Neuronal stem cell (in vitro differentiated cells): Measurements from ENCODE around the gene HKDC1.
A peak's percentile ranks its signal among the peaks of the same experiment; 100 is the strongest.

Experiments
- DNase-seq: peaks from one replicate; pipeline ENCODE4 v3.0.0-alpha.2; 2013; ENCODE audit warnings: low spot score
- H2AFZ ChIP-seq: one replicate; pipeline ENCODE4 v1.6.1; 2013; ENCODE audit warnings: mild to moderate bottlenecking, low read length, inconsistent platforms
- H2AK5ac ChIP-seq: 2 replicates; pipeline ENCODE4 v1.6.1; 2013; ENCODE audit warnings: low read depth, mild to moderate bottlenecking, inconsistent platforms, low read length, moderate library complexity, mixed read lengths
- H2BK120ac ChIP-seq: 2 replicates; pipeline ENCODE4 v1.6.1; 2013; ENCODE audit warnings: low read depth, mild to moderate bottlenecking, inconsistent platforms, low read length, moderate library complexity, mixed read lengths
- H2BK12ac ChIP-seq: one replicate; pipeline ENCODE4 v1.6.1; 2013; ENCODE audit warnings: low read length, inconsistent platforms
- H2BK15ac ChIP-seq: 2 replicates; pipeline ENCODE4 v1.6.1; 2013; ENCODE audit warnings: mild to moderate bottlenecking, low read length, inconsistent platforms, mixed read lengths
- H2BK5ac ChIP-seq: one replicate; pipeline ENCODE4 v1.6.1; 2013; ENCODE audit warnings: inconsistent platforms, mild to moderate bottlenecking, low read length, moderate library complexity
- H3K14ac ChIP-seq: one replicate; pipeline ENCODE4 v1.6.1; 2013; ENCODE audit warnings: low read length, inconsistent platforms
- H3K18ac ChIP-seq: 2 replicates; pipeline ENCODE4 v1.6.1; 2013; ENCODE audit warnings: low read length, inconsistent platforms
- H3K23ac ChIP-seq: 2 replicates; pipeline ENCODE4 v1.6.1; 2013; ENCODE audit warnings: low read depth, mild to moderate bottlenecking, mixed read lengths, low read length, inconsistent platforms; ENCODE audit not compliant: poor library complexity
- H3K27ac ChIP-seq: replicated peaks from 3 replicates; pipeline ENCODE4 v1.5.1; 2013; ENCODE audit warnings: low read length, inconsistent platforms
- H3K27me3 ChIP-seq, 3 experiments: 2 replicates each; pipeline ENCODE4 v1.6.1; 2013; ENCODE audit warnings: low read length in 3 of 3, mild to moderate bottlenecking in 2 of 3, inconsistent platforms in 1 of 3, low read depth in 1 of 3, mixed read lengths in 1 of 3, moderate library complexity in 1 of 3; ENCODE audit not compliant: control insufficient read depth in 3 of 3, insufficient read depth in 3 of 3
- H3K36me3 ChIP-seq, 2 donors: replicated peaks in 1 of 2; 2 replicates each; pipeline ENCODE4 v1.6.1; 2013; ENCODE audit warnings: low read length in 2 of 2; ENCODE audit not compliant: control insufficient read depth in 2 of 2, insufficient read depth in 2 of 2
- H3K4ac ChIP-seq: 2 replicates; pipeline ENCODE4 v1.6.1; 2013; ENCODE audit warnings: inconsistent platforms, mild to moderate bottlenecking, low read length, moderate library complexity
- H3K4me1 ChIP-seq, 2 donors: 1 replicate in 1 of 2; 2 replicates in 1 of 2; pipeline ENCODE4 v1.6.1; 2013; ENCODE audit warnings: low read length in 2 of 2, low read depth in 1 of 2; ENCODE audit not compliant: control insufficient read depth in 2 of 2, insufficient read depth in 1 of 2
- H3K4me2 ChIP-seq: one replicate; pipeline ENCODE4 v1.6.1; 2013; ENCODE audit warnings: mild to moderate bottlenecking, low read length, inconsistent platforms; ENCODE audit not compliant: insufficient read depth, poor library complexity, severe bottlenecking
- H3K4me3 ChIP-seq, 2 donors: 2 replicates each; pipeline ENCODE4 v1.5.1; 2013; ENCODE audit warnings: low read length in 2 of 2, mild to moderate bottlenecking in 2 of 2, inconsistent platforms in 1 of 2, moderate library complexity in 1 of 2
- H3K79me1 ChIP-seq: one replicate; pipeline ENCODE4 v1.6.1; 2013; ENCODE audit warnings: low read depth, mild to moderate bottlenecking, inconsistent platforms, low read length, moderate library complexity
- H3K9ac ChIP-seq: one replicate; pipeline ENCODE4 v1.6.1; 2013; ENCODE audit warnings: mild to moderate bottlenecking, low read depth, low read length, inconsistent platforms; ENCODE audit not compliant: poor library complexity
- H3K9me3 ChIP-seq, 2 donors: replicated peaks in 1 of 2; 2 replicates each; pipeline versions ENCODE3 to v1.6.1; 2013; ENCODE audit warnings: low read length in 2 of 2, mild to moderate bottlenecking in 2 of 2, inconsistent platforms in 1 of 2, low read depth in 1 of 2, mixed read lengths in 1 of 2, moderate library complexity in 1 of 2; ENCODE audit not compliant: control insufficient read depth in 2 of 2, insufficient read depth in 1 of 2
- H4K8ac ChIP-seq: one replicate; pipeline ENCODE4 v1.6.1; 2013; ENCODE audit warnings: low read depth, mild to moderate bottlenecking, inconsistent platforms, low read length, moderate library complexity
- H4K91ac ChIP-seq: one replicate; pipeline ENCODE4 v1.6.1; 2013; ENCODE audit warnings: low read length, low read depth, mild to moderate bottlenecking, inconsistent platforms; ENCODE audit not compliant: poor library complexity
- WGBS, 2 donors: extraction: QIAGEN DNeasy Blood & Tissue Kit; methylation state at CpG; one replicate each; pipeline ENCODE4 v1.1.7; 2013; ENCODE audit warnings: missing lambda C conversion rate in 2 of 2, mixed read lengths in 1 of 2; ENCODE audit not compliant: insufficient read length in 2 of 2, insufficient replicate concordance in 1 of 2; ENCODE audit errors: extremely low coverage in 2 of 2; 5-methylcytosine and 5-hydroxymethylcytosine counted together

The HKDC1 gene

GRCh38 chr10:69276503-69276902, 56.4 kb downstream of the HKDC1 start:
- Histone ChIP-seq H3K4me3 (no peak overlapping the region), H3K79me1 (no peaks in the 10 kb centered on the region), H2BK120ac (no peak overlapping the region), H3K9me3 (peaks cover 0 to 3% of the 10 kb centered on the region in 2 donors), H3K4me2 (no peak overlapping the region), H3K27me3 (peaks cover 0 to 22% (median 0%) of the 10 kb centered on the region in 3 experiments), H4K91ac (no peak overlapping the region), H3K4me1 (peaks cover 4 to 10% of the 10 kb centered on the region in 2 donors), H3K23ac (no peak overlapping the region), H3K27ac (no peak overlapping the region), H3K36me3 (no peaks in the 10 kb centered on the region), H2AFZ (no peak overlapping the region), H4K8ac (no peak overlapping the region), H3K14ac (no peak overlapping the region), H3K4ac (no peak overlapping the region), H2BK12ac (no peak overlapping the region), H3K9ac (no peak overlapping the region), H2BK15ac (no peak overlapping the region), H2BK5ac (no peak overlapping the region), H2AK5ac (no peak overlapping the region), H3K18ac (no peak overlapping the region)
- DNase-seq = no peak
- no CpG with 5 or more reads among the region's 6 CpGs for WGBS, 2 donors

DNA sequence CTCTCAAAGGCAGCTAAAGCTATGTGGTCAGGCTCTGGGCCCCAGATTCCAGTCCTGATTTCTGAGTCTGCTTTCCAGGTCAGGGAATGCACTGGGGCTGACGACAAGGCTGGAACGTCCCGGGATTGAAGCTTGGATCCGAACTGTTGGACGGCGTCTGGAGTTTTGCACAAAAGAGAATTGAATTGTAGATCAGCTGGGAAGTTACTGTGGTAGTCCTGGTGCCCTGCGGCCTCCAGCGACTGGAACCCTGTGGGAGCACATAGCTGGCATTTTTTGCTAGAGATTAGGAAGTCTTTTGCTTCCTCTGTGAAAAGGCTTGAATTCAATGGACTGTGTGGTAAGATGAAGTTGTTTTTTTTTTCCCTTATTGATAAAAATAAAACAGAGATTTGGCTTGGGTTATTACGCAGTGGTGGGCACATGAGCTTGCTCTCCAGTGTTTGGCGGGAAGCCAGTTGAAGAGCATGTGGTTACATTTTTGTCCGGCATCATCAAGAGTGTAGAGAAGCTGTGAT, 58.4 kb downstream of the HKDC1 start, which contains the start of gene HK1:
Gene HK1, plus strand, starts transcription at position 51 of the 518 bp plus-strand sequence.
- Histone ChIP-seq H3K9me3 (peaks cover 0 to 10% of the 10 kb centered on the region in 2 donors), H3K4me1 (peaks cover 4 to 10% of the 10 kb centered on the region in 2 donors), H4K91ac (no peak within 1 kb of the TSS), H2BK5ac (no peak within 1 kb of the TSS), H2BK120ac (no peak within 1 kb of the TSS), H3K4me2 (no peak within 1 kb of the TSS), H3K36me3 (no peaks in the 10 kb centered on the region), H3K14ac (no peak within 1 kb of the TSS), H3K23ac (no peak within 1 kb of the TSS), H3K18ac (no peak within 1 kb of the TSS), H3K4ac (no peak within 1 kb of the TSS), H3K4me3 (no peak within 1 kb of the TSS), H2AK5ac (no peak within 1 kb of the TSS), H4K8ac (no peak within 1 kb of the TSS), H3K27ac (peak within 1 kb of the TSS; percentile 41), H3K79me1 (no peaks in the 10 kb centered on the region), H3K9ac (no peak within 1 kb of the TSS), H2BK15ac (no peak within 1 kb of the TSS), H2AFZ (no peak within 1 kb of the TSS), H2BK12ac (no peak within 1 kb of the TSS), H3K27me3 (peaks cover 0 to 31% (median 0%) of the 10 kb centered on the region in 3 experiments)
- peak; percentile 17 for DNase-seq
- no CpG with 5 or more reads among the region's 11 CpGs for WGBS, 2 donors

DNA sequence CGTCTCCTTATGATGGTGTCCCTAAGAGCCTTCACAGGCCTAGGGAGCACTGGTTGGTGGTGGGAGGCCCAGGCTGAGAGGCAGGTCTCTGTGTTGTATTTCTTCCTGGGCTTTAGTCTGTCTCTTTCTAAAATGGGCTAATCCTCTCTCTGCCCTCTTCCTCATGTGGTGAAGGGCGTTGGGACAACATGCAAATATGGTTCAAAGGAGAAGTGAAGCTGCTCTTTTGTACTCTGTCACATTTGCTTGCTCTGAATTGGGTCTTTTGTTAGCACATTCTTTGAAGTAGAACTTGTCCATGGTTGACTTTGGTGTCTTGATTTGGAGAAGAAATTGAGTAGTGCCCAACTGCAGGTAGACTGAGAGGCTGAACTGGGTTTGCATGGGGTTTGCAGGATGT, 59.0 kb downstream of the HKDC1 start:
- H3K36me3 ChIP-seq = no peaks in the 10 kb centered on the region
- no peak overlapping the region for H3K9ac ChIP-seq
- H3K79me1 ChIP-seq = no peaks in the 10 kb centered on the region
- no peak overlapping the region for H2AK5ac ChIP-seq
- no peak overlapping the region for H3K18ac ChIP-seq
- WGBS, 2 donors = no CpG with 5 or more reads among the region's 2 CpGs
- peaks cover 0 to 34% (median 0%) of the 10 kb centered on the region in 3 experiments for H3K27me3 ChIP-seq
- H2AFZ ChIP-seq = no peak overlapping the region
- H2BK5ac ChIP-seq = no peak overlapping the region
- DNase-seq = no peak
- no peak overlapping the region for H3K27ac ChIP-seq
- H3K14ac ChIP-seq = no peak overlapping the region
- no peak overlapping the region for H3K4me3 ChIP-seq
- no peak overlapping the region for H2BK12ac ChIP-seq
- H4K8ac ChIP-seq = no peak overlapping the region
- peaks cover 0 to 10% of the 10 kb centered on the region in 2 donors for H3K9me3 ChIP-seq
- no peak overlapping the region for H2BK15ac ChIP-seq
- H3K4me2 ChIP-seq = no peak overlapping the region
- peaks cover 4 to 10% of the 10 kb centered on the region in 2 donors for H3K4me1 ChIP-seq
- no peak overlapping the region for H3K23ac ChIP-seq
- no peak overlapping the region for H2BK120ac ChIP-seq
- H3K4ac ChIP-seq = no peak overlapping the region
- no peak overlapping the region for H4K91ac ChIP-seq

DNA sequence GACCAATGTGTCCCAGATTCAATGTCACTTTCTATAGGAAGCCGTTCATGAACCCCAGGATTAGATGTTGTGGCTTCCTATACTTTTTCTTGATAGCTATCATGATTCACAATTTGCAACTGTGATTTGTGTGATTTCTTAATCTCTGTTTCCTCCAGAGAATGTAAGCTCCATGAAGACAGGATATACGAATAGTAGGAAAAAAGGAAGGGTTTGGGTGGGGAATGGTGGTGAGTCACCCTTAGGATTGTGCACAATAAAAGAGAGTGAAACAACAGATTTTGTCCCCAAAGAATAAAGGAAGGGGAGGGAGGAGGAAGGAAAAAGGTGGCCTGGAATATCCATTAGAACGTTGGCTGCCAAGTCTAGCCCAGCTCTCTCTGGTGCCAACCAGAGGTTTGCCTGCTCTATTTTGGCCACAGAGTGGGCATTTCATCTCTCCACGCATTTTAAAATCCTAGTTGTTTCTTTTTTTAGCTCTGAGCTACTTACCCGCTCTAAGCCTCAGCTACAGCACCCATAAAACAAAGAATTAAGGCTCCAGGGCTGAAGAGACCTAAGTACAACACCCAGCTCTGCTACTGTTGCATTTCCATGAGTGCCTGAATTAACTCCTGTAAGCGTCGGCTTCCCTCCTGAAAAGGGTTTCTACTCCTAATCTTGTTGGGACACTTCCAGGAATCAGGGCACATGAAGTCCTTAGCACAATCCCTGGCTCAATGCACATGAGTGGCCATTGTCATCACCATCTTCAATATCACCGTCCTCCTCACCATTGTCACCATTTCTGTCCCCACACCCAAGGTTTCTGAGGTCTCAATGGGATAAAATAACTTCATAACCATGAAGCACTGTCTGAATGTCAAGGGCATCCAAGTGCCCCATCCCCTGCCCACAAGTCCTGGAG, 61.6 kb downstream of the HKDC1 start:
- Histone ChIP-seq H3K27me3 (peaks cover 0 to 38% (median 0%) of the 10 kb centered on the region in 3 experiments), H2BK15ac (no peak overlapping the region), H4K8ac (no peak overlapping the region), H3K4me1 (peaks cover 15 to 16% of the 10 kb centered on the region in 2 donors), H3K14ac (no peak overlapping the region), H4K91ac (no peak overlapping the region), H3K79me1 (no peaks in the 10 kb centered on the region), H3K4me3 (no peak overlapping the region), H2BK12ac (no peak overlapping the region), H3K9ac (no peak overlapping the region), H3K36me3 (no peaks in the 10 kb centered on the region), H3K27ac (no peak overlapping the region), H2BK120ac (no peak overlapping the region), H2AK5ac (no peak overlapping the region), H3K9me3 (peaks cover 0 to 10% of the 10 kb centered on the region in 2 donors), H3K4ac (no peak overlapping the region), H3K18ac (no peak overlapping the region), H2BK5ac (no peak overlapping the region), H2AFZ (no peak overlapping the region), H3K23ac (no peak overlapping the region), H3K4me2 (no peak overlapping the region)
- DNase-seq = no peak
- WGBS, 2 donors = no CpG with 5 or more reads among the region's 8 CpGs
